K562 (cell line): ENCODE measurements around the gene PTPRG. TPM values are rescaled to one million over a fixed set of nuclear protein-coding genes. Genes with fewer than 3 reads are reported as not detected.

Source experiments
- ATAC-seq: fragments of 200-7000 bp; cut with Tn5 transposase; 3 replicates; pipeline ENCODE4 v1.9.1; 2020; ENCODE audit warnings: moderate library complexity
- BruUV-seq: library from RNA; stranded (reverse); fragments of 400-500 nt; replicated peaks from 2 replicates; lab custom pipeline; 2021; lab: Mats Ljungman, UMichigan
- CTCF ChIA-PET: fragments of 300-600 bp; formaldehyde crosslinking; extraction: SDS; loops from one replicate; lab custom pipeline; 2021; ENCODE audit warnings: low intra/inter-chr PET ratio; lab: Yijun Ruan, JAX
- POLR2A ChIA-PET: fragments of 300-600, 350-650 bp; sonication (Branson Sonifier 250); formaldehyde crosslinking; extraction: SDS; loops from one replicate; lab custom pipeline; 2021; ENCODE audit warnings: antibody characterized with exemption, inconsistent platforms; lab: Yijun Ruan, JAX
- DNase-seq, 4 experiments: peaks; one replicate each; pipeline versions ENCODE4 v3.0.0 to v3.0.0-alpha.2; 2011 to 2018; ENCODE audit warnings: low spot score in 3 of 4, mixed read lengths in 3 of 4; ENCODE audit errors: extremely low read depth in 1 of 4
- FAIRE-seq: peaks from 2 replicates; lab custom pipeline; 2011; peaks lifted over from hg19 to GRCh38; lab: Jason Lieb, UNC
- H2AFZ ChIP-seq: 2 replicates; pipeline ENCODE4 v1.6.0; 2011; ENCODE audit warnings: low read depth, low read length, control low read depth, inconsistent platforms
- H3K27ac ChIP-seq: fragments of 200-600 bp; 3 replicates; pipeline ENCODE4 v1.8.0; 2011; ENCODE audit warnings: low read depth, mild to moderate bottlenecking, control low read depth, inconsistent platforms, low read length, moderate library complexity, mixed read lengths; ENCODE audit errors: extremely low read depth
- H3K27me3 ChIP-seq, 2 experiments: fragments of 300-600 bp in 1 of 2; 2 replicates in 1 of 2; 3 replicates in 1 of 2; pipeline versions ENCODE4 v1.6.0 to v1.8.0; 2011; ENCODE audit warnings: inconsistent platforms in 2 of 2, low read length in 2 of 2, mild to moderate bottlenecking in 1 of 2, mixed read lengths in 1 of 2, moderate library complexity in 1 of 2; ENCODE audit not compliant: control insufficient read depth in 2 of 2, insufficient read depth in 2 of 2
- H3K36me3 ChIP-seq: fragments of 300-600 bp; 3 replicates; pipeline ENCODE4 v1.8.0; 2011; ENCODE audit warnings: mild to moderate bottlenecking, low read length, inconsistent platforms; ENCODE audit not compliant: control insufficient read depth, insufficient read depth
- H3K4me1 ChIP-seq, 2 experiments: fragments of 200-600 bp in 1 of 2; replicated peaks in 1 of 2; 2 replicates in 1 of 2; 3 replicates in 1 of 2; pipeline versions ENCODE4 v1.5.1 to v1.8.0; 2011; ENCODE audit warnings: inconsistent platforms in 2 of 2, low read length in 2 of 2, mild to moderate bottlenecking in 1 of 2, mixed read lengths in 1 of 2, moderate library complexity in 1 of 2; ENCODE audit not compliant: control insufficient read depth in 2 of 2, insufficient read depth in 2 of 2
- H3K4me2 ChIP-seq: 2 replicates; pipeline ENCODE4 v1.6.1; 2011; ENCODE audit warnings: low read length, control low read depth, inconsistent platforms, mixed read lengths; ENCODE audit not compliant: insufficient read depth
- H3K4me3 ChIP-seq: fragments of 200-600 bp; sonication (generic), shearing (Covaris generic); 2 replicates; pipeline ENCODE4 v1.5.1; 2016; ENCODE audit warnings: control low read depth, inconsistent platforms
- H3K79me2 ChIP-seq: fragments of 200-600 bp; 3 replicates; pipeline ENCODE4 v1.8.0; 2011; ENCODE audit warnings: low read length, inconsistent platforms; ENCODE audit not compliant: control insufficient read depth, insufficient read depth
- H3K9ac ChIP-seq, 2 experiments: 2 replicates each; pipeline versions ENCODE4 v1.6.0 to v1.6.1; 2011; ENCODE audit warnings: low read depth in 2 of 2, low read length in 2 of 2, control low read depth in 1 of 2, inconsistent platforms in 1 of 2, mild to moderate bottlenecking in 1 of 2, mixed read lengths in 1 of 2; ENCODE audit not compliant: insufficient read depth in 1 of 2
- H3K9me1 ChIP-seq: one replicate; pipeline ENCODE4 v1.6.0; 2011; ENCODE audit warnings: inconsistent platforms, mild to moderate bottlenecking, low read length, moderate library complexity; ENCODE audit not compliant: control insufficient read depth, insufficient read depth
- H3K9me3 ChIP-seq: replicated peaks from 2 replicates; pipeline ENCODE4 v1.5.1; 2011; ENCODE audit warnings: low read depth, low read length, inconsistent platforms; ENCODE audit not compliant: control insufficient read depth, insufficient read depth
- H4K20me1 ChIP-seq: replicated peaks from 2 replicates; pipeline ENCODE4 v1.6.1; 2011; ENCODE audit warnings: low read length, inconsistent platforms, mixed read lengths; ENCODE audit not compliant: control insufficient read depth, insufficient read depth
- BHLHE40 ChIP-seq: IDR thresholded peaks from 2 replicates; pipeline ENCODE4 v1.6.1; 2011; ENCODE audit warnings: low read length, improper control_type of control experiment
- KAT8 ChIP-seq: fragments of 450-650 bp; IDR thresholded peaks from 2 replicates; pipeline ENCODE4 v1.6.1; 2016; ENCODE audit warnings: low read depth, mild to moderate bottlenecking
- NFRKB ChIP-seq: fragments of 450-650 bp; IDR thresholded peaks from 2 replicates; pipeline ENCODE4 v1.6.1; 2016; ENCODE audit warnings: low read depth
- SREBF2 ChIP-seq: sonication (generic); formaldehyde crosslinking; IDR thresholded peaks from 2 replicates; pipeline ENCODE4 v1.4.0; 2020; ENCODE audit warnings: mild to moderate bottlenecking, missing genetic modification reagents
- SUPT5H ChIP-seq: fragments of 450-650 bp; IDR thresholded peaks from 2 replicates; pipeline ENCODE4 v1.6.1; 2016
- TSC22D4 ChIP-seq: fragments of 450-650 bp; IDR thresholded peaks from 2 replicates; pipeline ENCODE4 v1.6.1; 2016; ENCODE audit warnings: missing genetic modification characterization, missing biosample characterization, control low read depth
- ZNF717 ChIP-seq: fragments of 250-450 bp; sonication (Bioruptor Pico); IDR thresholded peaks from 2 replicates; pipeline ENCODE4 v1.5.0; 2021
- WGBS: fragments of 100-300 bp; shearing (Covaris generic); methylation state at CpG from one replicate; pipeline ENCODE4 v1.1.6; 2016; ENCODE audit warnings: low coverage, mixed read lengths; ENCODE audit not compliant: insufficient coverage; ENCODE audit errors: missing lambda C conversion rate; 5-methylcytosine and 5-hydroxymethylcytosine counted together
- in situ Hi-C: fragments of 300-500 bp; cut with MboI; formaldehyde crosslinking; loops from 4 replicates; pipeline ENCODE4 v1.15.0; 2018; ENCODE audit warnings: inconsistent platforms, mixed read lengths
- intact Hi-C: fragments of 100-400 bp; cut with micrococcal nuclease; formaldehyde crosslinking; loops from 2 replicates; pipeline ENCODE4 v1.14.2; 2022
- polyA plus RNA-seq, 8 experiments: library from polyadenylated mRNA; depleted of rRNA in 4 of 8; stranded (reverse) in 5 of 8; unstranded in 3 of 8; fragments of >200 nt; fragmentation: Nextera tagmentation in 2 of 8; fragmentation: Illumina TruSeq in 1 of 8; extraction: Ambion mirVana in 2 of 8; extraction: Trizol in 1 of 8; gene quantifications; 2 replicates each; pipeline versions ENCODE4 v1.2.1 to v1.2.3, GENCODE V29; 2011 to 2014; ENCODE audit warnings: inconsistent platforms in 1 of 8, missing spikeins in 1 of 8
- total RNA-seq, 7 experiments: library from RNA; depleted of rRNA in 6 of 7; stranded (reverse); fragments of >200 nt in 6 of 7; fragmentation: Illumina TruSeq in 2 of 7; extraction: Trizol in 2 of 7; gene quantifications; 2 replicates each; pipeline versions ENCODE4 v1.2.1 to v1.2.3, GENCODE V29; 2011 to 2021; ENCODE audit warnings: low replicate concordance in 1 of 7
- TF ChIP-seq, protein P1 (sequence below): sonication (generic); formaldehyde crosslinking; IDR thresholded peaks from 2 replicates; pipeline ENCODE4 v1.8.0; 2022; ENCODE audit warnings: missing genetic modification reagents, mild to moderate bottlenecking, borderline replicate concordance
- TF ChIP-seq, protein P2 (sequence below): IDR thresholded peaks from 3 replicates; pipeline ENCODE4 v1.6.1; 2011; ENCODE audit warnings: borderline replicate concordance, mild to moderate bottlenecking; ENCODE audit not compliant: insufficient read length, insufficient read depth
- TF ChIP-seq, protein P3 (sequence below): fragments of 250-450 bp; sonication (Bioruptor Pico); IDR thresholded peaks from 2 replicates; pipeline ENCODE4 v1.4.0; 2020; ENCODE audit warnings: mild to moderate bottlenecking, moderate library complexity

PTPRG gene
- total and polyA plus RNA-seq, 9 of the 15 experiments (the other 6 are each of a cell fraction or from before 2014, with no cell fraction given), result 0.16 TPM; not detected in 8

DNA sequence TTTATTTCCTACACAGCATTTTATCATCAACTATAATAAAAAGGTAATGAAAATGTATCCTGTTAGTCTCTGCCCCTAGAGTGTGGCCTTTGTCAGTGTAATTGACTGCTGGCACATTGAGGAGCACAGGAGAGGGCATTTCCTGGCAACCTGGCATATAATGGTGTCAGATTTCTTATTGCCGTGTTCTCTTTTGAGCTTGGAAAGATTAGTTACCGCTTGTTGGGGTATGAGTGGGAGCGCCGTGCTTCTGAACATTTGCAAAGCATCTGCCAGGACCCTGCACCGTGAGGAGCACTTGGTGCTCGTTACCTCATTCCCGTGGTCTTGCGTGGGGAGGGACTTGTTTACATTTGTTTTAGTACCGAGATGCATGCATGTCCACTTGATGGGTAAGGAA, 124.4 kb downstream of the PTPRG start:
- no peak for ATAC-seq
- no peaks in the 10 kb centered on the region for H3K36me3 ChIP-seq
- intact Hi-C loops, result no loop called here
- no peaks in the 10 kb centered on the region for H3K79me2 ChIP-seq
- no peaks in the 10 kb centered on the region for H4K20me1 ChIP-seq
- DNase-seq, result no peak
- H3K9me1 ChIP-seq, result no peaks in the 10 kb centered on the region
- 0% methylated on average over 9 of the region's 9 CpGs for WGBS
- no peak overlapping the region for H2AFZ ChIP-seq
- FAIRE-seq, result no peak
- no peak overlapping the region for H3K9ac ChIP-seq
- H3K27me3 ChIP-seq, result 0 out of 5 replicates have a peak, but pooled peaks cover 0 to 7% of the 10 kb centered on the region in 2 experiments
- no peaks in the 10 kb centered on the region for H3K9me3 ChIP-seq
- ChIA-PET CTCF (no interaction called here), POLR2A (no interaction called here)
- no peak for TF ChIP-seq SUPT5H
- TF ChIP-seq ZNF717 (CRISPR knock-in tag), result no peak
- TF ChIP-seq, protein P1, sequence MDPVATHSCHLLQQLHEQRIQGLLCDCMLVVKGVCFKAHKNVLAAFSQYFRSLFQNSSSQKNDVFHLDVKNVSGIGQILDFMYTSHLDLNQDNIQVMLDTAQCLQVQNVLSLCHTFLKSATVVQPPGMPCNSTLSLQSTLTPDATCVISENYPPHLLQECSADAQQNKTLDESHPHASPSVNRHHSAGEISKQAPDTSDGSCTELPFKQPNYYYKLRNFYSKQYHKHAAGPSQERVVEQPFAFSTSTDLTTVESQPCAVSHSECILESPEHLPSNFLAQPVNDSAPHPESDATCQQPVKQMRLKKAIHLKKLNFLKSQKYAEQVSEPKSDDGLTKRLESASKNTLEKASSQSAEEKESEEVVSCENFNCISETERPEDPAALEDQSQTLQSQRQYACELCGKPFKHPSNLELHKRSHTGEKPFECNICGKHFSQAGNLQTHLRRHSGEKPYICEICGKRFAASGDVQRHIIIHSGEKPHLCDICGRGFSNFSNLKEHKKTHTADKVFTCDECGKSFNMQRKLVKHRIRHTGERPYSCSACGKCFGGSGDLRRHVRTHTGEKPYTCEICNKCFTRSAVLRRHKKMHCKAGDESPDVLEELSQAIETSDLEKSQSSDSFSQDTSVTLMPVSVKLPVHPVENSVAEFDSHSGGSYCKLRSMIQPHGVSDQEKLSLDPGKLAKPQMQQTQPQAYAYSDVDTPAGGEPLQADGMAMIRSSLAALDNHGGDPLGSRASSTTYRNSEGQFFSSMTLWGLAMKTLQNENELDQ (CRISPR knock-in tag), result no peak
- TF ChIP-seq, protein P2, sequence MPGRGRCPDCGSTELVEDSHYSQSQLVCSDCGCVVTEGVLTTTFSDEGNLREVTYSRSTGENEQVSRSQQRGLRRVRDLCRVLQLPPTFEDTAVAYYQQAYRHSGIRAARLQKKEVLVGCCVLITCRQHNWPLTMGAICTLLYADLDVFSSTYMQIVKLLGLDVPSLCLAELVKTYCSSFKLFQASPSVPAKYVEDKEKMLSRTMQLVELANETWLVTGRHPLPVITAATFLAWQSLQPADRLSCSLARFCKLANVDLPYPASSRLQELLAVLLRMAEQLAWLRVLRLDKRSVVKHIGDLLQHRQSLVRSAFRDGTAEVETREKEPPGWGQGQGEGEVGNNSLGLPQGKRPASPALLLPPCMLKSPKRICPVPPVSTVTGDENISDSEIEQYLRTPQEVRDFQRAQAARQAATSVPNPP, result no peak
- TF ChIP-seq BHLHE40, result no peak
- TF ChIP-seq NFRKB, result no peak
- no peak for TF ChIP-seq SREBF2
- TF ChIP-seq KAT8, result no peak
- TF ChIP-seq, protein P3, sequence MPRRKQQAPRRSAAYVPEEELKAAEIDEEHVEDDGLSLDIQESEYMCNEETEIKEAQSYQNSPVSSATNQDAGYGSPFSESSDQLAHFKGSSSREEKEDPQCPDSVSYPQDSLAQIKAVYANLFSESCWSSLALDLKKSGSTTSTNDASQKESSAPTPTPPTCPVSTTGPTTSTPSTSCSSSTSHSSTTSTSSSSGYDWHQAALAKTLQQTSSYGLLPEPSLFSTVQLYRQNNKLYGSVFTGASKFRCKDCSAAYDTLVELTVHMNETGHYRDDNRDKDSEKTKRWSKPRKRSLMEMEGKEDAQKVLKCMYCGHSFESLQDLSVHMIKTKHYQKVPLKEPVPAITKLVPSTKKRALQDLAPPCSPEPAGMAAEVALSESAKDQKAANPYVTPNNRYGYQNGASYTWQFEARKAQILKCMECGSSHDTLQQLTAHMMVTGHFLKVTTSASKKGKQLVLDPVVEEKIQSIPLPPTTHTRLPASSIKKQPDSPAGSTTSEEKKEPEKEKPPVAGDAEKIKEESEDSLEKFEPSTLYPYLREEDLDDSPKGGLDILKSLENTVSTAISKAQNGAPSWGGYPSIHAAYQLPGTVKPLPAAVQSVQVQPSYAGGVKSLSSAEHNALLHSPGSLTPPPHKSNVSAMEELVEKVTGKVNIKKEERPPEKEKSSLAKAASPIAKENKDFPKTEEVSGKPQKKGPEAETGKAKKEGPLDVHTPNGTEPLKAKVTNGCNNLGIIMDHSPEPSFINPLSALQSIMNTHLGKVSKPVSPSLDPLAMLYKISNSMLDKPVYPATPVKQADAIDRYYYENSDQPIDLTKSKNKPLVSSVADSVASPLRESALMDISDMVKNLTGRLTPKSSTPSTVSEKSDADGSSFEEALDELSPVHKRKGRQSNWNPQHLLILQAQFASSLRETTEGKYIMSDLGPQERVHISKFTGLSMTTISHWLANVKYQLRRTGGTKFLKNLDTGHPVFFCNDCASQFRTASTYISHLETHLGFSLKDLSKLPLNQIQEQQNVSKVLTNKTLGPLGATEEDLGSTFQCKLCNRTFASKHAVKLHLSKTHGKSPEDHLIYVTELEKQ (CRISPR knock-in tag), result no peak
- TF ChIP-seq TSC22D4, result no peak
- no peak overlapping the region for H3K27ac ChIP-seq
- no peak overlapping the region for H3K4me3 ChIP-seq
- no peaks in the 10 kb centered on the region for H3K4me1 ChIP-seq
- in situ Hi-C loops, result no loop called here
- BruUV-seq, result no TSS peak
- H3K4me2 ChIP-seq, result no peak overlapping the region
